ENCODE results near the gene CAPN14. TPM values are rescaled to one million over a fixed set of nuclear protein-coding genes. Genes with fewer than 3 reads are reported as not detected.

The CAPN14 gene
- total RNA-seq: under 1 TPM; 0.21 to 0.29 TPM
- polyA plus RNA-seq: under 1 TPM in 1 of 2 donors, not detected in 1; 0.18 TPM
- long read RNA-seq, donor 1: 0 reads
- long read RNA-seq, donor 2: 0 reads

GRCh38 chr2:31217465-31218200, at the start of gene CAPN14:
Gene CAPN14 (minus strand): TSS chr2:31217515. CDS start chr2:31205447, 12,068 bp downstream.
- no peak for DNase-seq
- Histone ChIP-seq H3K27me3 (ENCODE audit: control insufficient read depth in 1 of 2, insufficient read depth in 2 of 2, low read length in 1 of 2) (no peaks in the 10 kb centered on the region), H3K4me3 (ENCODE audit: low read length in 2 of 2) (no peak within 1 kb of the TSS), H3K4me1 (ENCODE audit: control insufficient read depth in 1 of 2, insufficient read depth in 2 of 2, low read length in 2 of 2) (no peaks in the 10 kb centered on the region), H3K9me3 (ENCODE audit: control insufficient read depth, low read length) (no peaks in the 10 kb centered on the region), H3K36me3 (ENCODE audit: control insufficient read depth in 1 of 2, insufficient read depth in 2 of 2, low read length in 1 of 2) (no peaks in the 10 kb centered on the region), H3K27ac (ENCODE audit: low read depth in 1 of 2, low read length in 2 of 2) (no peak within 1 kb of the TSS)
- no peak for ATAC-seq (ENCODE audit: low FRiP score)
- WGBS, 2 donors: 76 to 89% methylated on average over 6 of the region's 6 CpGs
- intact Hi-C loops (cut with DNase I): no loop called here

- intact Hi-C loops (cut with DNase I): no loop called here
- peaks cover 0 to under 1% of the 10 kb centered on the region in 2 donors for H3K36me3 ChIP-seq (ENCODE audit: control insufficient read depth in 1 of 2, insufficient read depth in 2 of 2, low read length in 1 of 2)
These were observed 49.5 kb upstream of the CAPN14 start for GRCh38 chr2:31266804-31267203.

GRCh38 chr2:31265234-31265633, 47.9 kb upstream of the CAPN14 start:
- H3K27ac ChIP-seq (ENCODE audit: low read depth in 1 of 2, low read length in 2 of 2): no peak overlapping the region
- peaks cover 0 to 12% of the 10 kb centered on the region in 2 donors for H3K36me3 ChIP-seq (ENCODE audit: control insufficient read depth in 1 of 2, insufficient read depth in 2 of 2, low read length in 1 of 2)
- peaks cover 5% of the 10 kb centered on the region in 2 donors for H3K4me1 ChIP-seq (ENCODE audit: control insufficient read depth in 1 of 2, insufficient read depth in 2 of 2, low read length in 2 of 2)
- DNase-seq: no peak
- no peaks in the 10 kb centered on the region for H3K27me3 ChIP-seq (ENCODE audit: control insufficient read depth in 1 of 2, insufficient read depth in 2 of 2, low read length in 1 of 2)
- no peak overlapping the region for H3K4me3 ChIP-seq (ENCODE audit: low read length in 2 of 2)
- 88 to 90% methylated on average over 6 of the region's 6 CpGs for WGBS, 2 donors
- no peak for ATAC-seq (ENCODE audit: low FRiP score)
- H3K9me3 ChIP-seq (ENCODE audit: control insufficient read depth, low read length): no peaks in the 10 kb centered on the region
- intact Hi-C loops (cut with DNase I): no loop called here

More at GRCh38 chr2:31266804-31267203, 49.5 kb upstream of the CAPN14 start:
- Histone ChIP-seq H3K27me3 (ENCODE audit: control insufficient read depth in 1 of 2, insufficient read depth in 2 of 2, low read length in 1 of 2) (no peaks in the 10 kb centered on the region), H3K27ac (ENCODE audit: low read depth in 1 of 2, low read length in 2 of 2) (no peak overlapping the region), H3K4me1 (ENCODE audit: control insufficient read depth in 1 of 2, insufficient read depth in 2 of 2, low read length in 2 of 2) (peaks cover 5% of the 10 kb centered on the region in 2 donors), H3K4me3 (ENCODE audit: low read length in 2 of 2) (no peak overlapping the region), H3K9me3 (ENCODE audit: control insufficient read depth, low read length) (no peaks in the 10 kb centered on the region)
- DNase-seq (no peak), ATAC-seq (ENCODE audit: low FRiP score) (no peak)
- 80 to 81% methylated on average over 6 of the region's 6 CpGs for WGBS, 2 donors

- H3K27me3 ChIP-seq (ENCODE audit: control insufficient read depth in 1 of 2, insufficient read depth in 2 of 2, low read length in 1 of 2): no peaks in the 10 kb centered on the region
- ATAC-seq (ENCODE audit: low FRiP score) (peak; percentile 51), DNase-seq (no peak)
- no peaks in the 10 kb centered on the region for H3K9me3 ChIP-seq (ENCODE audit: control insufficient read depth, low read length)
- intact Hi-C loops (cut with DNase I): no loop called here
- no peak overlapping the region for H3K4me3 ChIP-seq (ENCODE audit: low read length in 2 of 2)
- peaks cover 0 to under 1% of the 10 kb centered on the region in 2 donors for H3K4me1 ChIP-seq (ENCODE audit: control insufficient read depth in 1 of 2, insufficient read depth in 2 of 2, low read length in 2 of 2)
- H3K27ac ChIP-seq (ENCODE audit: low read depth in 1 of 2, low read length in 2 of 2): no peak overlapping the region
- WGBS, 2 donors: 64 to 76% methylated on average over 3 of the region's 3 CpGs
- peaks cover 0 to 12% of the 10 kb centered on the region in 2 donors for H3K36me3 ChIP-seq (ENCODE audit: control insufficient read depth in 1 of 2, insufficient read depth in 2 of 2, low read length in 1 of 2)
These were observed 46.4 kb upstream of the CAPN14 start for GRCh38 chr2:31263636-31264190.

GRCh38 chr2:31260870-31261269, 43.6 kb upstream of the CAPN14 start:
- DNase-seq (no peak), ATAC-seq (ENCODE audit: low FRiP score) (no peak)
- intact Hi-C loops (cut with DNase I): no loop called here
- Histone ChIP-seq H3K36me3 (ENCODE audit: control insufficient read depth in 1 of 2, insufficient read depth in 2 of 2, low read length in 1 of 2) (peaks cover 0 to 17% of the 10 kb centered on the region in 2 donors), H3K27me3 (ENCODE audit: control insufficient read depth in 1 of 2, insufficient read depth in 2 of 2, low read length in 1 of 2) (no peaks in the 10 kb centered on the region), H3K4me1 (ENCODE audit: control insufficient read depth in 1 of 2, insufficient read depth in 2 of 2, low read length in 2 of 2) (no peaks in the 10 kb centered on the region), H3K9me3 (ENCODE audit: control insufficient read depth, low read length) (no peaks in the 10 kb centered on the region), H3K27ac (ENCODE audit: low read depth in 1 of 2, low read length in 2 of 2) (no peak overlapping the region), H3K4me3 (ENCODE audit: low read length in 2 of 2) (no peak overlapping the region)
- WGBS, 2 donors: 81 to 87% methylated on average over 4 of the region's 4 CpGs

GRCh38 chr2:31259075-31259474, 41.8 kb upstream of the CAPN14 start:
- no peak for ATAC-seq (ENCODE audit: low FRiP score)
- Histone ChIP-seq H3K4me3 (ENCODE audit: low read length in 2 of 2) (no peak overlapping the region), H3K36me3 (ENCODE audit: control insufficient read depth in 1 of 2, insufficient read depth in 2 of 2, low read length in 1 of 2) (peaks cover 0 to 17% of the 10 kb centered on the region in 2 donors), H3K27ac (ENCODE audit: low read depth in 1 of 2, low read length in 2 of 2) (no peak overlapping the region), H3K9me3 (ENCODE audit: control insufficient read depth, low read length) (no peaks in the 10 kb centered on the region), H3K27me3 (ENCODE audit: control insufficient read depth in 1 of 2, insufficient read depth in 2 of 2, low read length in 1 of 2) (no peaks in the 10 kb centered on the region), H3K4me1 (ENCODE audit: control insufficient read depth in 1 of 2, insufficient read depth in 2 of 2, low read length in 2 of 2) (no peaks in the 10 kb centered on the region)
- intact Hi-C loops (cut with DNase I): no loop called here
- 92 to 93% methylated on average over 3 of the region's 3 CpGs for WGBS, 2 donors
- DNase-seq: peak in 1 of 2 donors; percentile 25

GRCh38 chr2:31258351-31258750, 41.0 kb upstream of the CAPN14 start:
- ATAC-seq (ENCODE audit: low FRiP score) (no peak), DNase-seq (peak in 1 of 2 donors; percentile 16)
- no peaks in the 10 kb centered on the region for H3K27me3 ChIP-seq (ENCODE audit: control insufficient read depth in 1 of 2, insufficient read depth in 2 of 2, low read length in 1 of 2)
- H3K27ac ChIP-seq (ENCODE audit: low read depth in 1 of 2, low read length in 2 of 2): no peak overlapping the region
- 76 to 80% methylated on average over 5 of the region's 5 CpGs for WGBS, 2 donors
- H3K9me3 ChIP-seq (ENCODE audit: control insufficient read depth, low read length): no peaks in the 10 kb centered on the region
- H3K4me3 ChIP-seq (ENCODE audit: low read length in 2 of 2): no peak overlapping the region
- H3K4me1 ChIP-seq (ENCODE audit: control insufficient read depth in 1 of 2, insufficient read depth in 2 of 2, low read length in 2 of 2): no peaks in the 10 kb centered on the region
- intact Hi-C loops (cut with DNase I): no loop called here
- H3K36me3 ChIP-seq (ENCODE audit: control insufficient read depth in 1 of 2, insufficient read depth in 2 of 2, low read length in 1 of 2): peaks cover 0 to 17% of the 10 kb centered on the region in 2 donors

GRCh38 chr2:31256611-31257382, 39.5 kb upstream of the CAPN14 start:
- H3K9me3 ChIP-seq (ENCODE audit: control insufficient read depth, low read length): no peaks in the 10 kb centered on the region
- peak in 1 of 2 donors; percentile 50 for DNase-seq
- 87 to 91% methylated on average over 4 of the region's 4 CpGs for WGBS, 2 donors
- no peak overlapping the region for H3K4me3 ChIP-seq (ENCODE audit: low read length in 2 of 2)
- H3K27ac ChIP-seq (ENCODE audit: low read depth in 1 of 2, low read length in 2 of 2): no peak overlapping the region
- intact Hi-C loops (cut with DNase I): no loop called here
- no peaks in the 10 kb centered on the region for H3K4me1 ChIP-seq (ENCODE audit: control insufficient read depth in 1 of 2, insufficient read depth in 2 of 2, low read length in 2 of 2)
- peaks cover 0 to 17% of the 10 kb centered on the region in 2 donors for H3K36me3 ChIP-seq (ENCODE audit: control insufficient read depth in 1 of 2, insufficient read depth in 2 of 2, low read length in 1 of 2)
- no peak for ATAC-seq (ENCODE audit: low FRiP score)
- no peaks in the 10 kb centered on the region for H3K27me3 ChIP-seq (ENCODE audit: control insufficient read depth in 1 of 2, insufficient read depth in 2 of 2, low read length in 1 of 2)

All from aorta (tissue), 5 donors.